PFSK-1 (cell line): ENCODE measurements around the gene MTG1.

Source experiments
- FOXP2 ChIP-seq: optimal IDR thresholded peaks from 2 replicates; pipeline ENCODE3; 2011; ENCODE audit warnings: borderline replicate concordance, control low read depth, inconsistent platforms; ENCODE audit not compliant: insufficient read depth; ENCODE audit errors: extremely low read length, extremely low read depth
- POLR2AphosphoS5 ChIP-seq: IDR thresholded peaks from 2 replicates; pipeline ENCODE4 v1.6.1; 2012; ENCODE audit warnings: low read depth, mild to moderate bottlenecking, control low read depth, low read length, moderate library complexity
- REST ChIP-seq, 2 experiments: IDR thresholded peaks; 2 replicates each; pipeline versions ENCODE4 v1.6.1 to v1.8.0; 2011 to 2012; ENCODE audit warnings: low read depth in 2 of 2, low read length in 2 of 2, control low read depth in 1 of 2, inconsistent platforms in 1 of 2, mild to moderate bottlenecking in 1 of 2, moderate library complexity in 1 of 2; ENCODE audit not compliant: insufficient read depth in 1 of 2
- SIN3A ChIP-seq: IDR thresholded peaks from 2 replicates; pipeline ENCODE4 v1.6.1; 2012; ENCODE audit warnings: mild to moderate bottlenecking, low read length, moderate library complexity, borderline replicate concordance; ENCODE audit not compliant: insufficient read depth
- TAF1 ChIP-seq: IDR thresholded peaks from 2 replicates; pipeline ENCODE4 v1.6.1; 2012; ENCODE audit warnings: low read length, control low read depth, borderline replicate concordance; ENCODE audit not compliant: insufficient read depth

MTG1 gene

GRCh38 chr10:133439517-133440461 lies 45.8 kb downstream of the MTG1 start:
- TF ChIP-seq REST (IDR thresholded peaks at IDR 0.05; ENCODE audit: insufficient read depth in 1 of 2, low read depth in 2 of 2, low read length in 2 of 2) (no peak), FOXP2 (no peak), SIN3A (no peak), TAF1 (no peak)

GRCh38 chr10:133440633-133441285 lies 46.8 kb downstream of the MTG1 start:
- TF ChIP-seq POLR2AphosphoS5 (no peak), SIN3A (no peak), TAF1 (no peak), REST (IDR thresholded peaks at IDR 0.05; ENCODE audit: insufficient read depth in 1 of 2, low read depth in 2 of 2, low read length in 2 of 2) (no peak), FOXP2 (no peak)

GRCh38 chr10:133441780-133442179 lies 47.8 kb downstream of the MTG1 start:
- no peak for TF ChIP-seq TAF1
- no peak for TF ChIP-seq POLR2AphosphoS5
- TF ChIP-seq SIN3A: no peak
- no peak for TF ChIP-seq REST (IDR thresholded peaks at IDR 0.05; ENCODE audit: insufficient read depth in 1 of 2, low read depth in 2 of 2, low read length in 2 of 2)
- no peak for TF ChIP-seq FOXP2

- TF ChIP-seq REST (IDR thresholded peaks at IDR 0.05; ENCODE audit: insufficient read depth in 1 of 2, low read depth in 2 of 2, low read length in 2 of 2): no peak
- TF ChIP-seq FOXP2: no peak
- no peak for TF ChIP-seq TAF1
- no peak for TF ChIP-seq SIN3A
- no peak for TF ChIP-seq POLR2AphosphoS5
Observed at GRCh38 chr10:133442191-133442966, 48.4 kb downstream of the MTG1 start.
